HCT116 (cell line): ENCODE results near the gene TMEM184B. TPM values are rescaled to one million over a fixed set of nuclear protein-coding genes. Genes with fewer than 3 reads are reported as not detected.

ENCODE experiments used
- ATAC-seq: fragments of 200-7000 bp; cut with Tn5 transposase; 2 replicates; pipeline ENCODE4 v1.9.1; 2020; ENCODE audit warnings: mild to moderate bottlenecking, moderate library complexity
- BruUV-seq: library from RNA; stranded (reverse); fragments of 400-500 nt; replicated peaks from 2 replicates; lab custom pipeline; 2021; lab: Mats Ljungman, UMichigan
- CTCF ChIA-PET: fragments of 300-600 bp; sonication (Branson Sonifier 250); formaldehyde crosslinking; loops from one replicate; lab custom pipeline; 2021; ENCODE audit warnings: antibody characterized with exemption; lab: Charles Lee
- POLR2A ChIA-PET: fragments of 300-600, 350-600 bp; sonication (Branson Sonifier 250); formaldehyde crosslinking; loops from one replicate; lab custom pipeline; 2021; ENCODE audit warnings: antibody characterized with exemption; lab: Charles Lee
- RAD21 ChIA-PET, 2 experiments: fragments of 300-600 bp; sonication (Branson Sonifier 250); formaldehyde crosslinking; loops; one replicate each; lab custom pipeline; 2023; ENCODE audit warnings: low total read pairs in 2 of 2; ENCODE audit not compliant: uncharacterized antibody in 2 of 2, unreplicated experiment in 2 of 2, low non-redundant PET in 1 of 2; lab: Charles Lee
- DNase-seq: peaks from one replicate; pipeline ENCODE4 v3.0.0-alpha.2; 2010; ENCODE audit warnings: low read depth, low spot score
- H2AFZ ChIP-seq: fragments of 200-600 bp; shearing (Covaris generic), sonication (generic); 2 replicates; pipeline ENCODE4 v1.6.1; 2017; ENCODE audit warnings: low read depth, mixed run types, mixed read lengths, antibody characterized with exemption, low read length; ENCODE audit not compliant: poor library complexity, severe bottlenecking
- H3K27ac ChIP-seq: 2 replicates; pipeline ENCODE4 v1.5.1; 2012; ENCODE audit warnings: low read depth, low read length
- H3K27me3 ChIP-seq: fragments of 200-600 bp; sonication (generic); 2 replicates; pipeline ENCODE4 v1.6.1; 2016; ENCODE audit warnings: mixed run types, low read length, mixed read lengths; ENCODE audit not compliant: insufficient read depth
- H3K36me3 ChIP-seq, 2 experiments: fragments of 200-500 bp in 1 of 2; fragments of 200-600 bp in 1 of 2; sonication (Bioruptor generic) in 1 of 2; sonication (generic) in 1 of 2; 2 replicates each; pipeline versions ENCODE4 v1.5.1 to v1.6.1; 2014 to 2016; ENCODE audit warnings: low read length in 2 of 2, inconsistent platforms in 1 of 2, mixed read lengths in 1 of 2, mixed run types in 1 of 2; ENCODE audit not compliant: insufficient read depth in 2 of 2, control insufficient read depth in 1 of 2
- H3K4me1 ChIP-seq, 2 experiments: fragments of 200-600 bp in 1 of 2; sonication (generic) in 1 of 2; 2 replicates each; pipeline versions ENCODE4 v1.5.1 to v1.6.1; 2012 to 2017; ENCODE audit warnings: low read length in 2 of 2, inconsistent platforms in 1 of 2, mild to moderate bottlenecking in 1 of 2, mixed read lengths in 1 of 2, mixed run types in 1 of 2, moderate library complexity in 1 of 2; ENCODE audit not compliant: insufficient read depth in 2 of 2, control insufficient read depth in 1 of 2
- H3K4me2 ChIP-seq: fragments of 200-600 bp; sonication (generic); 2 replicates; pipeline ENCODE4 v1.6.1; 2017; ENCODE audit warnings: mixed run types, low read length, mixed read lengths
- H3K4me3 ChIP-seq, 2 experiments: fragments of 200-600 bp in 1 of 2; sonication (generic) in 1 of 2; replicated peaks in 1 of 2; 2 replicates each; pipeline ENCODE4 v1.5.1; 2011 to 2016; ENCODE audit warnings: low read length in 2 of 2, control low read depth in 1 of 2, low read depth in 1 of 2, mild to moderate bottlenecking in 1 of 2, mixed read lengths in 1 of 2, mixed run types in 1 of 2
- H3K79me2 ChIP-seq: fragments of 200-600 bp; sonication (generic); 2 replicates; pipeline ENCODE4 v1.6.1; 2017; ENCODE audit warnings: mild to moderate bottlenecking, mixed run types, low read length, moderate library complexity, mixed read lengths; ENCODE audit not compliant: insufficient read depth
- H3K9ac ChIP-seq: fragments of 200-600 bp; sonication (generic); 2 replicates; pipeline ENCODE4 v1.6.1; 2016; ENCODE audit warnings: low read length, mixed read lengths
- H3K9me2 ChIP-seq: fragments of 200-600 bp; sonication (generic), shearing (Covaris generic); 2 replicates; pipeline ENCODE4 v1.6.1; 2017; ENCODE audit warnings: mixed run types, mild to moderate bottlenecking, moderate library complexity; ENCODE audit not compliant: insufficient read depth
- H3K9me3 ChIP-seq, 2 experiments: fragments of 200-500 bp in 1 of 2; fragments of 200-600 bp in 1 of 2; sonication (Bioruptor generic) in 1 of 2; sonication (generic) in 1 of 2; 2 replicates each; pipeline ENCODE4 v1.6.1; 2014 to 2017; ENCODE audit warnings: low read length in 2 of 2, mixed read lengths in 2 of 2, inconsistent platforms in 1 of 2, low read depth in 1 of 2, mild to moderate bottlenecking in 1 of 2, mixed run types in 1 of 2, moderate library complexity in 1 of 2; ENCODE audit not compliant: control insufficient read depth in 1 of 2, insufficient read depth in 1 of 2
- H4K20me1 ChIP-seq: fragments of 200-600 bp; sonication (generic), shearing (Covaris generic); 2 replicates; pipeline ENCODE4 v1.6.1; 2017; ENCODE audit warnings: mixed run types, mild to moderate bottlenecking, moderate library complexity; ENCODE audit not compliant: insufficient read depth
- CBX3 ChIP-seq: IDR thresholded peaks from 2 replicates; pipeline ENCODE4 v1.6.1; 2012; ENCODE audit warnings: low read depth
- CEBPB ChIP-seq: IDR thresholded peaks from 2 replicates; pipeline ENCODE4 v1.6.1; 2012; ENCODE audit warnings: low read depth
- EGR1 ChIP-seq: IDR thresholded peaks from 2 replicates; pipeline ENCODE4 v1.6.1; 2012; ENCODE audit warnings: low read depth
- FOSL1 ChIP-seq: IDR thresholded peaks from 2 replicates; pipeline ENCODE4 v1.6.1; 2012; ENCODE audit warnings: low read depth
- POLR2A ChIP-seq: IDR thresholded peaks from 2 replicates; pipeline ENCODE4 v1.7.0; 2011; ENCODE audit warnings: borderline replicate concordance; ENCODE audit not compliant: insufficient read depth, insufficient read length; ENCODE audit errors: extremely low read depth
- POLR2AphosphoS5 ChIP-seq: IDR thresholded peaks from 2 replicates; pipeline ENCODE4 v1.6.1; 2011; ENCODE audit warnings: mild to moderate bottlenecking, low read depth, low read length, moderate library complexity
- REST ChIP-seq: IDR thresholded peaks from 2 replicates; pipeline ENCODE4 v1.6.1; 2012; ENCODE audit warnings: low read depth
- SIN3A ChIP-seq: IDR thresholded peaks from 2 replicates; pipeline ENCODE4 v1.6.1; 2012; ENCODE audit warnings: low read depth
- SRF ChIP-seq: IDR thresholded peaks from 2 replicates; pipeline ENCODE4 v1.6.1; 2012; ENCODE audit warnings: low read depth
- ZNF274 ChIP-seq: fragments of 200-500 bp; sonication (Bioruptor generic); IDR thresholded peaks from 2 replicates; pipeline ENCODE4 v1.6.1; 2014; ENCODE audit warnings: mild to moderate bottlenecking, low read depth, low read length, inconsistent platforms
- intact Hi-C: fragments of 100-400 bp; cut with micrococcal nuclease; formaldehyde crosslinking; loops from 2 replicates; pipeline ENCODE4 v1.10.0; 2022
- total RNA-seq: library from RNA; stranded (reverse); gene quantifications from one replicate; pipeline ENCODE4 v1.2.1, GENCODE V29; 2021; ENCODE audit not compliant: unreplicated experiment

TMEM184B gene
- total RNA-seq, 1 experiment from 2014 or later, result 66.0 TPM

- no peak overlapping the region for H3K9ac ChIP-seq
- CTCF ChIA-PET, result no interaction called here
Measured at GRCh38 chr22:38302906-38303305, 30.1 kb upstream of the TMEM184B start.

More at GRCh38 chr22:38302906-38303305, 30.1 kb upstream of the TMEM184B start:
- Histone ChIP-seq H3K79me2 (peaks cover 93% of the 10 kb centered on the region), H3K4me1 (peaks cover 0 to 22% of the 10 kb centered on the region in 2 experiments; a peak in 1 of 4 replicates), H3K9me2 (no peaks in the 10 kb centered on the region), H3K4me3 (no peak overlapping the region), H3K27ac (no peak overlapping the region), H3K9me3 (no peaks in the 10 kb centered on the region), H3K36me3 (peaks cover 52 to 66% of the 10 kb centered on the region in 2 experiments), H4K20me1 (peaks cover 10% of the 10 kb centered on the region; the same call in 1 of the 2 replicates), H2AFZ (no peak overlapping the region), H3K4me2 (no peak overlapping the region), H3K27me3 (no peaks in the 10 kb centered on the region)
- ChIA-PET POLR2A (no interaction called here), RAD21 (no interaction called here)
- intact Hi-C loops, result no loop called here
- ATAC-seq (no peak), DNase-seq (no peak)
- TF ChIP-seq POLR2A (no peak), SIN3A (no peak), FOSL1 (no peak), POLR2AphosphoS5 (no peak), CEBPB (no peak), ZNF274 (no peak), CBX3 (no peak), REST (no peak), EGR1 (no peak), SRF (no peak)
- no TSS peak for BruUV-seq
